ENCODE data around the gene CAMTA1.

Gene CAMTA1

GRCh38 chr1:7485086-7485780 lies 700.0 kb downstream of the CAMTA1 start:
- no peak overlapping the region for H3K27ac ChIP-seq (ENCODE audit: extremely low read depth, low read depth, low read length)
- no peaks in the 10 kb centered on the region for H3K36me3 ChIP-seq (ENCODE audit: control insufficient read depth in 2 of 2, insufficient read depth in 1 of 2, low read length in 2 of 2)
- TF ChIP-seq, protein P1, sequence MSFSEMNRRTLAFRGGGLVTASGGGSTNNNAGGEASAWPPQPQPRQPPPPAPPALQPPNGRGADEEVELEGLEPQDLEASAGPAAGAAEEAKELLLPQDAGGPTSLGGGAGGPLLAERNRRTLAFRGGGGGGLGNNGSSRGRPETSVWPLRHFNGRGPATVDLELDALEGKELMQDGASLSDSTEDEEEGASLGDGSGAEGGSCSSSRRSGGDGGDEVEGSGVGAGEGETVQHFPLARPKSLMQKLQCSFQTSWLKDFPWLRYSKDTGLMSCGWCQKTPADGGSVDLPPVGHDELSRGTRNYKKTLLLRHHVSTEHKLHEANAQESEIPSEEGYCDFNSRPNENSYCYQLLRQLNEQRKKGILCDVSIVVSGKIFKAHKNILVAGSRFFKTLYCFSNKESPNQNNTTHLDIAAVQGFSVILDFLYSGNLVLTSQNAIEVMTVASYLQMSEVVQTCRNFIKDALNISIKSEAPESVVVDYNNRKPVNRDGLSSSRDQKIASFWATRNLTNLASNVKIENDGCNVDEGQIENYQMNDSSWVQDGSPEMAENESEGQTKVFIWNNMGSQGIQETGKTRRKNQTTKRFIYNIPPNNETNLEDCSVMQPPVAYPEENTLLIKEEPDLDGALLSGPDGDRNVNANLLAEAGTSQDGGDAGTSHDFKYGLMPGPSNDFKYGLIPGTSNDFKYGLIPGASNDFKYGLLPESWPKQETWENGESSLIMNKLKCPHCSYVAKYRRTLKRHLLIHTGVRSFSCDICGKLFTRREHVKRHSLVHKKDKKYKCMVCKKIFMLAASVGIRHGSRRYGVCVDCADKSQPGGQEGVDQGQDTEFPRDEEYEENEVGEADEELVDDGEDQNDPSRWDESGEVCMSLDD (tag by site-specific recombination; IDR thresholded peaks at IDR 0.05) = no peak
- TF ChIP-seq, protein P2, sequence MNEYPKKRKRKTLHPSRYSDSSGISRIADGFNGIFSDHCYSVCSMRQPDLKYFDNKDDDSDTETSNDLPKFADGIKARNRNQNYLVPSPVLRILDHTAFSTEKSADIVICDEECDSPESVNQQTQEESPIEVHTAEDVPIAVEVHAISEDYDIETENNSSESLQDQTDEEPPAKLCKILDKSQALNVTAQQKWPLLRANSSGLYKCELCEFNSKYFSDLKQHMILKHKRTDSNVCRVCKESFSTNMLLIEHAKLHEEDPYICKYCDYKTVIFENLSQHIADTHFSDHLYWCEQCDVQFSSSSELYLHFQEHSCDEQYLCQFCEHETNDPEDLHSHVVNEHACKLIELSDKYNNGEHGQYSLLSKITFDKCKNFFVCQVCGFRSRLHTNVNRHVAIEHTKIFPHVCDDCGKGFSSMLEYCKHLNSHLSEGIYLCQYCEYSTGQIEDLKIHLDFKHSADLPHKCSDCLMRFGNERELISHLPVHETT (tag by site-specific recombination; IDR thresholded peaks at IDR 0.05) = no peak
- TF ChIP-seq ZNF175 (tag by site-specific recombination; IDR thresholded peaks at IDR 0.05) (no peak), RBAK (tag by site-specific recombination; IDR thresholded peaks at IDR 0.05) (no peak)
- no peaks in the 10 kb centered on the region for H3K9me3 ChIP-seq (ENCODE audit: control insufficient read depth, insufficient read depth, low read depth, low read length)
- ChIA-PET POLR2A (no interaction called here), CTCF (interaction anchor here (1.7 kb wide), 1 partner anchor 16 kb away, joined by 3 read pairs; no protein-coding TSS in a partner anchor)
- H3K4me1 ChIP-seq (ENCODE audit: control insufficient read depth, insufficient read depth, low read length) = no peaks in the 10 kb centered on the region
- H3K4me3 ChIP-seq (ENCODE audit: low read depth, low read length) = no peak overlapping the region

DNA sequence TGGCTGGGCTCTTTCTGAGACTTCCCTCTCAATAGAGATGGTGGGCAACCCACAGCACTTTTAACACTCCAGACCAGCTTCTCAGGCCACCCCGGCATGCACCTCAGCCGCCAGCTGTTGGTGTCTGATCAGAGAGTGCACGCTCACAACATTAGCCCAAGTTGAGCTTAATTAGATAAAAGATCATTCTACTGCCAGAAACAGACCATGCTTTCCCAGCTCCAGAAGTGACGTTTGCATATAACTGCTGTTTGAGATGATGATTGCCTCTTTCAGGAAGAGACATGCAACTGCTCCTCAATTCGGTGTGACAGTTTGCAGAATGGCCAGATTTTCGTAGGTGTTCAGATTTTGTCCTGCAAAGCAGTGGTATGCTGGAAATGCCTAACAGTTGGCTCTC lies 700.6 kb downstream of the CAMTA1 start:
- no peaks in the 10 kb centered on the region for H3K9me3 ChIP-seq (ENCODE audit: control insufficient read depth, insufficient read depth, low read depth, low read length)
- ChIA-PET POLR2A (no interaction called here), CTCF (interaction anchor here (1.7 kb wide), 1 partner anchor 16 kb away, joined by 3 read pairs; no protein-coding TSS in a partner anchor)
- no peaks in the 10 kb centered on the region for H3K36me3 ChIP-seq (ENCODE audit: control insufficient read depth in 2 of 2, insufficient read depth in 1 of 2, low read length in 2 of 2)
- H3K4me3 ChIP-seq (ENCODE audit: low read depth, low read length) = no peak overlapping the region
- H3K4me1 ChIP-seq (ENCODE audit: control insufficient read depth, insufficient read depth, low read length) = no peaks in the 10 kb centered on the region
- no peak overlapping the region for H3K27ac ChIP-seq (ENCODE audit: extremely low read depth, low read depth, low read length)
- no peak for TF ChIP-seq ZNF2 (tag by site-specific recombination; IDR thresholded peaks at IDR 0.05)
- TF ChIP-seq ZNF76 (tag by site-specific recombination; IDR thresholded peaks at IDR 0.05; ENCODE audit: borderline replicate concordance, low read depth) = no peak
- TF ChIP-seq ZFP37 (tag by site-specific recombination; IDR thresholded peaks at IDR 0.05) = no peak
- no peak for TF ChIP-seq ZNF48 (tag by site-specific recombination; IDR thresholded peaks at IDR 0.05)
- no peak for TF ChIP-seq SP2 (tag by site-specific recombination; IDR thresholded peaks at IDR 0.05)
- TF ChIP-seq ZNF23 (tag by site-specific recombination; IDR thresholded peaks at IDR 0.05; ENCODE audit: borderline replicate concordance) = no peak
- TF ChIP-seq IKZF3 (tag by site-specific recombination; IDR thresholded peaks at IDR 0.05) = no peak
- no peak for TF ChIP-seq ZNF148 (tag by site-specific recombination; IDR thresholded peaks at IDR 0.05; ENCODE audit: borderline replicate concordance)
- TF ChIP-seq, protein P2 (tag by site-specific recombination; IDR thresholded peaks at IDR 0.05) = no peak
- no peak for TF ChIP-seq ZNF140 (tag by site-specific recombination; IDR thresholded peaks at IDR 0.05)
- TF ChIP-seq, protein P3, sequence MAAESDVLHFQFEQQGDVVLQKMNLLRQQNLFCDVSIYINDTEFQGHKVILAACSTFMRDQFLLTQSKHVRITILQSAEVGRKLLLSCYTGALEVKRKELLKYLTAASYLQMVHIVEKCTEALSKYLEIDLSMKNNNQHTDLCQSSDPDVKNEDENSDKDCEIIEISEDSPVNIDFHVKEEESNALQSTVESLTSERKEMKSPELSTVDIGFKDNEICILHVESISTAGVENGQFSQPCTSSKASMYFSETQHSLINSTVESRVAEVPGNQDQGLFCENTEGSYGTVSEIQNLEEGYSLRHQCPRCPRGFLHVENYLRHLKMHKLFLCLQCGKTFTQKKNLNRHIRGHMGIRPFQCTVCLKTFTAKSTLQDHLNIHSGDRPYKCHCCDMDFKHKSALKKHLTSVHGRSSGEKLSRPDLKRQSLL (tag by site-specific recombination; IDR thresholded peaks at IDR 0.05) = no peak
- TF ChIP-seq ZNF416 (tag by site-specific recombination; IDR thresholded peaks at IDR 0.05) = no peak
- no peak for TF ChIP-seq ZBTB20 (tag by site-specific recombination; IDR thresholded peaks at IDR 0.05)
- TF ChIP-seq ZNF529 (tag by site-specific recombination; IDR thresholded peaks at IDR 0.05; ENCODE audit: insufficient replicate concordance) = no peak
- no peak for TF ChIP-seq ZBTB48 (tag by site-specific recombination; IDR thresholded peaks at IDR 0.05)
- no peak for TF ChIP-seq ZNF274 (IDR thresholded peaks at IDR 0.05; ENCODE audit: low read length)
- TF ChIP-seq ZNF274 (tag by site-specific recombination; IDR thresholded peaks at IDR 0.05; ENCODE audit: borderline replicate concordance) = no peak
- TF ChIP-seq ZFP41 (tag by site-specific recombination; IDR thresholded peaks at IDR 0.05; ENCODE audit: borderline replicate concordance) = no peak
- TF ChIP-seq, protein P4, sequence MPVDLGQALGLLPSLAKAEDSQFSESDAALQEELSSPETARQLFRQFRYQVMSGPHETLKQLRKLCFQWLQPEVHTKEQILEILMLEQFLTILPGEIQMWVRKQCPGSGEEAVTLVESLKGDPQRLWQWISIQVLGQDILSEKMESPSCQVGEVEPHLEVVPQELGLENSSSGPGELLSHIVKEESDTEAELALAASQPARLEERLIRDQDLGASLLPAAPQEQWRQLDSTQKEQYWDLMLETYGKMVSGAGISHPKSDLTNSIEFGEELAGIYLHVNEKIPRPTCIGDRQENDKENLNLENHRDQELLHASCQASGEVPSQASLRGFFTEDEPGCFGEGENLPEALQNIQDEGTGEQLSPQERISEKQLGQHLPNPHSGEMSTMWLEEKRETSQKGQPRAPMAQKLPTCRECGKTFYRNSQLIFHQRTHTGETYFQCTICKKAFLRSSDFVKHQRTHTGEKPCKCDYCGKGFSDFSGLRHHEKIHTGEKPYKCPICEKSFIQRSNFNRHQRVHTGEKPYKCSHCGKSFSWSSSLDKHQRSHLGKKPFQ (tag by site-specific recombination; IDR thresholded peaks at IDR 0.05) = no peak

Data from HEK293 (cell line).